Thyroid gland (tissue), 4 donors: ENCODE measurements around the gene TUBGCP3. TPM values are rescaled to one million over a fixed set of nuclear protein-coding genes. Genes with fewer than 3 reads are reported as not detected.

Experiments
- DNase-seq, 2 donors: peaks; one replicate each; pipeline ENCODE4 v3.0.0-alpha.2; 2019
- H3K27ac ChIP-seq, 3 donors: fragments of 200-600 bp; sonication (generic); 1 replicate in 2 of 3; 2 replicates in 1 of 3; pipeline ENCODE4 v1.5.1; 2016 to 2019; ENCODE audit warnings: mild to moderate bottlenecking in 1 of 3, moderate library complexity in 1 of 3
- H3K27me3 ChIP-seq: fragments of 200-600 bp; sonication (generic); one replicate; pipeline ENCODE4 v1.5.1; 2019
- H3K36me3 ChIP-seq, 2 donors: fragments of 200-600 bp; sonication (generic); one replicate each; pipeline ENCODE4 v1.5.1; 2016 to 2019
- H3K4me1 ChIP-seq, 2 donors: fragments of 200-600 bp; sonication (generic); one replicate each; pipeline ENCODE4 v1.5.1; 2017 to 2019
- H3K4me3 ChIP-seq, 3 donors: fragments of 200-600 bp; sonication (generic); replicated peaks in 1 of 3; 1 replicate in 2 of 3; 2 replicates in 1 of 3; pipeline ENCODE4 v1.5.1; 2016; ENCODE audit warnings: mild to moderate bottlenecking in 1 of 3
- H3K9me3 ChIP-seq: fragments of 200-600 bp; sonication (generic); one replicate; pipeline ENCODE4 v1.5.1; 2017
- CTCF ChIP-seq, 6 experiments: fragments of 200-600 bp in 3 of 6; fragments of 450-650 bp in 3 of 6; sonication (generic) in 3 of 6; IDR thresholded peaks; one replicate each; pipeline ENCODE4 v1.5.1; 2016 to 2019; ENCODE audit warnings: antibody characterized with exemption in 6 of 6, mild to moderate bottlenecking in 2 of 6, inconsistent platforms in 1 of 6, moderate library complexity in 1 of 6
- POLR2A ChIP-seq, 2 donors: fragments of 450-650 bp; IDR thresholded peaks; one replicate each; pipeline ENCODE4 v1.6.1; 2017; ENCODE audit warnings: antibody characterized with exemption in 2 of 2, mild to moderate bottlenecking in 2 of 2, moderate library complexity in 1 of 2
- WGBS, 2 donors: methylation state at CpG; one replicate each; pipeline ENCODE4 v1.1.5; 2017; 5-methylcytosine and 5-hydroxymethylcytosine counted together
- intact Hi-C: fragments of 100-400 bp; cut with DNase I; formaldehyde crosslinking; loops from one replicate; pipeline ENCODE4 v1.15.1; 2023
- total RNA-seq, 4 donors: library from RNA; depleted of rRNA; stranded (reverse); fragments of >200 nt; gene quantifications; one replicate each; pipeline ENCODE4 v1.2.3, GENCODE V29; 2016

The TUBGCP3 gene
- total RNA-seq, 4 donors from 2014 or later, result 27.4 to 49.1 (median 36.0) TPM

- no peak overlapping the region for H3K27ac ChIP-seq
- no peaks in the 10 kb centered on the region for H3K36me3 ChIP-seq
- H3K9me3 ChIP-seq, result no peaks in the 10 kb centered on the region
- no peak for DNase-seq
- TF ChIP-seq CTCF (IDR thresholded peaks at IDR 0.05) (no peak), POLR2A (IDR thresholded peaks at IDR 0.05) (no peak)
- no peaks in the 10 kb centered on the region for H3K4me1 ChIP-seq
- 77 to 80% methylated on average over 2 of the region's 2 CpGs for WGBS, 2 donors
- H3K27me3 ChIP-seq, result no peaks in the 10 kb centered on the region
- H3K4me3 ChIP-seq, result no peak overlapping the region
- intact Hi-C loops, result no loop called here
Measured at GRCh38 chr13:112530861-112531260, 57.1 kb downstream of the TUBGCP3 start.

- intact Hi-C loops, result no loop called here
- H3K4me1 ChIP-seq, result no peaks in the 10 kb centered on the region
- no peaks in the 10 kb centered on the region for H3K9me3 ChIP-seq
- peaks cover 0 to 4% of the 10 kb centered on the region in 2 donors for H3K36me3 ChIP-seq
- no peak overlapping the region for H3K4me3 ChIP-seq
- DNase-seq, result no peak
- 95 to 97% methylated on average over 8 of the region's 8 CpGs for WGBS, 2 donors
- TF ChIP-seq POLR2A (IDR thresholded peaks at IDR 0.05), result no peak
- TF ChIP-seq CTCF (IDR thresholded peaks at IDR 0.05), result no peak
- no peak overlapping the region for H3K27ac ChIP-seq
- H3K27me3 ChIP-seq, result no peaks in the 10 kb centered on the region
Measured at GRCh38 chr13:112529216-112529615, 58.7 kb downstream of the TUBGCP3 start.

- Histone ChIP-seq H3K27me3 (no peaks in the 10 kb centered on the region), H3K4me1 (no peaks in the 10 kb centered on the region), H3K27ac (no peak overlapping the region), H3K9me3 (no peaks in the 10 kb centered on the region), H3K4me3 (no peak overlapping the region), H3K36me3 (peaks cover 8 to 10% of the 10 kb centered on the region in 2 donors)
- WGBS, 2 donors, result 95 to 98% methylated on average over 9 of the region's 9 CpGs
- no peak for DNase-seq
- TF ChIP-seq POLR2A (IDR thresholded peaks at IDR 0.05) (no peak), CTCF (IDR thresholded peaks at IDR 0.05) (no peak)
- intact Hi-C loops, result no loop called here
Measured at GRCh38 chr13:112526146-112526853, 61.7 kb downstream of the TUBGCP3 start.

GRCh38 chr13:112525356-112525945, 62.5 kb downstream of the TUBGCP3 start:
- H3K4me1 ChIP-seq, result no peaks in the 10 kb centered on the region
- no peak for TF ChIP-seq POLR2A (IDR thresholded peaks at IDR 0.05)
- TF ChIP-seq CTCF (IDR thresholded peaks at IDR 0.05), result no peak
- WGBS, 2 donors, result 94 to 97% methylated on average over 7 of the region's 7 CpGs
- no peak overlapping the region for H3K27ac ChIP-seq
- no peak overlapping the region for H3K4me3 ChIP-seq
- H3K27me3 ChIP-seq, result no peaks in the 10 kb centered on the region
- H3K9me3 ChIP-seq, result no peaks in the 10 kb centered on the region
- peaks cover 9 to 10% of the 10 kb centered on the region in 2 donors for H3K36me3 ChIP-seq
- intact Hi-C loops, result no loop called here
- DNase-seq, result no peak

- H3K36me3 ChIP-seq, result peaks cover 10 to 29% of the 10 kb centered on the region in 2 donors
- no peak for DNase-seq
- WGBS, 2 donors, result 93 to 95% methylated on average over 5 of the region's 5 CpGs
- H3K27ac ChIP-seq, result no peak overlapping the region
- H3K4me3 ChIP-seq, result no peak overlapping the region
- TF ChIP-seq CTCF (IDR thresholded peaks at IDR 0.05) (no peak), POLR2A (IDR thresholded peaks at IDR 0.05) (no peak)
- no peaks in the 10 kb centered on the region for H3K9me3 ChIP-seq
- H3K27me3 ChIP-seq, result no peaks in the 10 kb centered on the region
- intact Hi-C loops, result no loop called here
- no peaks in the 10 kb centered on the region for H3K4me1 ChIP-seq
Measured at GRCh38 chr13:112522578-112522977, 65.4 kb downstream of the TUBGCP3 start.
